Memory B cell (primary cell): ENCODE data around the gene SH2B2.
A peak's percentile ranks its signal among the peaks of the same experiment; 100 is the strongest.
"Not testable (repeated sequence)": the region's sequence is repeated elsewhere in the genome, so short reads cannot be mapped to it uniquely, and the experiment has no call there.

Experiments
- ATAC-seq: fragments of 150-1000 bp; cut with Tn5 transposase; 2 replicates; pipeline ENCODE4 v1.10.0; 2021; ENCODE audit warnings: low read depth, mild to moderate bottlenecking, moderate library complexity
- DNase-seq, 2 donors: peaks; one replicate each; pipeline ENCODE4 v3.0.0; 2022; ENCODE audit warnings: low spot score in 2 of 2
- H3K27ac Mint-ChIP-seq: one replicate; pipeline ENCODE4 v1.8.0; 2022; ENCODE audit warnings: mild to moderate bottlenecking, moderate library complexity, mixed read lengths
- H3K27me3 Mint-ChIP-seq: one replicate; pipeline ENCODE4 v1.8.0; 2022; ENCODE audit warnings: mixed read lengths
- H3K36me3 Mint-ChIP-seq: one replicate; pipeline ENCODE4 v1.8.0; 2022; ENCODE audit warnings: mild to moderate bottlenecking, mixed read lengths
- H3K4me1 Mint-ChIP-seq: one replicate; pipeline ENCODE4 v1.8.0; 2022; ENCODE audit warnings: mixed read lengths
- H3K4me3 Mint-ChIP-seq: one replicate; pipeline ENCODE4 v1.8.0; 2022; ENCODE audit warnings: mild to moderate bottlenecking, moderate library complexity, mixed read lengths
- H3K9me3 Mint-ChIP-seq: one replicate; pipeline ENCODE4 v1.8.0; 2022; ENCODE audit warnings: mixed read lengths

SH2B2 gene

GRCh38 chr7:102319671-102320070 lies 33.0 kb downstream of the SH2B2 start:
- no peaks in the 10 kb centered on the region for H3K27me3 Mint-ChIP-seq
- no peak for DNase-seq
- no peak overlapping the region for H3K27ac Mint-ChIP-seq
- no peak overlapping the region for H3K4me3 Mint-ChIP-seq
- peaks cover 37% of the 10 kb centered on the region for H3K36me3 Mint-ChIP-seq
- H3K9me3 Mint-ChIP-seq: no peaks in the 10 kb centered on the region
- H3K4me1 Mint-ChIP-seq: peaks cover 27% of the 10 kb centered on the region
- no peak for ATAC-seq

GRCh38 chr7:102320181-102320580 lies 33.5 kb downstream of the SH2B2 start:
- no peak for DNase-seq
- H3K36me3 Mint-ChIP-seq: peaks cover 37% of the 10 kb centered on the region
- no peak overlapping the region for H3K27ac Mint-ChIP-seq
- no peaks in the 10 kb centered on the region for H3K9me3 Mint-ChIP-seq
- no peak overlapping the region for H3K4me3 Mint-ChIP-seq
- peaks cover 27% of the 10 kb centered on the region for H3K4me1 Mint-ChIP-seq
- no peak for ATAC-seq
- no peaks in the 10 kb centered on the region for H3K27me3 Mint-ChIP-seq

GRCh38 chr7:102320601-102321350 lies 34.1 kb downstream of the SH2B2 start:
- DNase-seq: no peak
- Mint-ChIP-seq H3K4me3 (no peak overlapping the region), H3K27ac (no peak overlapping the region), H3K27me3 (no peaks in the 10 kb centered on the region), H3K36me3 (peaks cover 35% of the 10 kb centered on the region), H3K4me1 (peaks cover 27% of the 10 kb centered on the region), H3K9me3 (no peaks in the 10 kb centered on the region)
- no peak for ATAC-seq

- Mint-ChIP-seq H3K27me3 (no peaks in the 10 kb centered on the region), H3K36me3 (peaks cover 35% of the 10 kb centered on the region), H3K4me1 (peaks cover 27% of the 10 kb centered on the region), H3K9me3 (no peaks in the 10 kb centered on the region), H3K4me3 (no peak overlapping the region), H3K27ac (no peak overlapping the region)
- peak; percentile 78 for ATAC-seq
- peak; percentile 24 to 27 for DNase-seq
Observed at GRCh38 chr7:102321351-102322201, 34.9 kb downstream of the SH2B2 start.

GRCh38 chr7:102322202-102322715 lies 35.6 kb downstream of the SH2B2 start:
- peaks cover 31% of the 10 kb centered on the region for H3K36me3 Mint-ChIP-seq
- H3K27me3 Mint-ChIP-seq: no peaks in the 10 kb centered on the region
- DNase-seq: no peak
- H3K9me3 Mint-ChIP-seq: no peaks in the 10 kb centered on the region
- no peak overlapping the region for H3K27ac Mint-ChIP-seq
- no peak overlapping the region for H3K4me3 Mint-ChIP-seq
- H3K4me1 Mint-ChIP-seq: peaks cover 25% of the 10 kb centered on the region
- no peak for ATAC-seq

- H3K36me3 Mint-ChIP-seq: peaks cover 20% of the 10 kb centered on the region
- ATAC-seq (no peak), DNase-seq (no peak)
- no peaks in the 10 kb centered on the region for H3K27me3 Mint-ChIP-seq
- H3K9me3 Mint-ChIP-seq: no peaks in the 10 kb centered on the region
- no peak overlapping the region for H3K4me3 Mint-ChIP-seq
- no peak overlapping the region for H3K27ac Mint-ChIP-seq
- H3K4me1 Mint-ChIP-seq: peaks cover 23% of the 10 kb centered on the region
Observed at GRCh38 chr7:102323914-102324195, 37.2 kb downstream of the SH2B2 start.

- peaks cover 15% of the 10 kb centered on the region for H3K36me3 Mint-ChIP-seq
- H3K27ac Mint-ChIP-seq, H3K9me3 Mint-ChIP-seq, H3K4me3 Mint-ChIP-seq, ATAC-seq, H3K27me3 Mint-ChIP-seq, DNase-seq: not testable (repeated sequence)
- peaks cover 18% of the 10 kb centered on the region for H3K4me1 Mint-ChIP-seq
Observed at GRCh38 chr7:102325106-102325505, 38.4 kb downstream of the SH2B2 start.

- Mint-ChIP-seq H3K27ac (no peak overlapping the region), H3K36me3 (peaks cover 12% of the 10 kb centered on the region), H3K9me3 (no peaks in the 10 kb centered on the region), H3K4me1 (peaks cover 9% of the 10 kb centered on the region), H3K4me3 (no peak overlapping the region), H3K27me3 (no peaks in the 10 kb centered on the region)
- ATAC-seq (no peak), DNase-seq (no peak)
Observed at GRCh38 chr7:102326157-102326889, 39.7 kb downstream of the SH2B2 start.

GRCh38 chr7:102327183-102327582 lies 40.5 kb downstream of the SH2B2 start:
- not testable (repeated sequence) for DNase-seq, H3K27me3 Mint-ChIP-seq, H3K27ac Mint-ChIP-seq, ATAC-seq, H3K36me3 Mint-ChIP-seq, H3K4me1 Mint-ChIP-seq, H3K9me3 Mint-ChIP-seq, H3K4me3 Mint-ChIP-seq

- not testable (repeated sequence) for ATAC-seq, H3K4me1 Mint-ChIP-seq, H3K27me3 Mint-ChIP-seq, H3K36me3 Mint-ChIP-seq, H3K9me3 Mint-ChIP-seq, H3K27ac Mint-ChIP-seq, DNase-seq, H3K4me3 Mint-ChIP-seq
Observed at GRCh38 chr7:102328863-102329262, 42.2 kb downstream of the SH2B2 start.

- H3K4me1 Mint-ChIP-seq, H3K4me3 Mint-ChIP-seq, DNase-seq, H3K36me3 Mint-ChIP-seq, H3K9me3 Mint-ChIP-seq, ATAC-seq, H3K27me3 Mint-ChIP-seq, H3K27ac Mint-ChIP-seq: not testable (repeated sequence)
Observed at GRCh38 chr7:102329366-102329765, 42.7 kb downstream of the SH2B2 start.

GRCh38 chr7:102330666-102331460 lies 44.2 kb downstream of the SH2B2 start:
- DNase-seq, H3K9me3 Mint-ChIP-seq, H3K27ac Mint-ChIP-seq, ATAC-seq, H3K27me3 Mint-ChIP-seq, H3K36me3 Mint-ChIP-seq, H3K4me1 Mint-ChIP-seq, H3K4me3 Mint-ChIP-seq: not testable (repeated sequence)

- not testable (repeated sequence) for H3K4me3 Mint-ChIP-seq, H3K9me3 Mint-ChIP-seq, H3K27me3 Mint-ChIP-seq, H3K4me1 Mint-ChIP-seq, H3K27ac Mint-ChIP-seq, ATAC-seq, DNase-seq, H3K36me3 Mint-ChIP-seq
Observed at GRCh38 chr7:102335574-102335973, 48.9 kb downstream of the SH2B2 start.
